HG03103 (cell line): ENCODE measurements around the gene BACH1.

Experiments
- ATAC-seq: cut with Tn5 transposase; IDR thresholded peaks from one replicate; pipeline ENCODE4 v1.9.1; 2021; ENCODE audit warnings: low read depth; ENCODE audit not compliant: unreplicated experiment

BACH1 gene

GRCh38 chr21:29313662-29314408 is 15.1 kb downstream of the BACH1 start:
- ATAC-seq = no peak

- ATAC-seq = no peak
These were observed 16.5 kb downstream of the BACH1 start for GRCh38 chr21:29315131-29315749.

GRCh38 chr21:29316029-29316742 is 17.5 kb downstream of the BACH1 start:
- no peak for ATAC-seq

- no peak for ATAC-seq
These were observed 18.1 kb downstream of the BACH1 start for GRCh38 chr21:29316806-29317205.

GRCh38 chr21:29318354-29318753 is 19.6 kb downstream of the BACH1 start:
- ATAC-seq = no peak

DNA sequence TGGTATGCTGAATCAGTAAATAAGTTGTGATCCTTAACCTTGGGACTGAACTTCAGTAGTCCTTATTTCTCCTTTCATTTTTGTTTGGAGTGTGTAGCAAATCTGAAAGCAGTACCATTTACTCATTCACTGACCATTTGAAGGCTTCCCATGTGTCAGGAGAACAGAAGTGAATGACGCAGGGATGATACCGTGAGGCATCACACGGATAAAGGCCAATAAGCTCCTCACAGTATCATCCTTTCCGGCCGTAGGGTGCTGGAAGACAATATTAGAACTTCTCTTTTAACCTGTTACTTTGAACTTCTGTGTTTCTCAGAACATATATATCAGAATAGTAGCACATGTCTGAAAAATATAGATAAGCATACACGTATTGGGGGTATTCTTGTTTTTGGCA is 21.3 kb downstream of the BACH1 start:
- ATAC-seq = no peak

GRCh38 chr21:29321217-29321616 is 22.5 kb downstream of the BACH1 start:
- ATAC-seq = no peak

- no peak for ATAC-seq
These were observed 23.5 kb downstream of the BACH1 start for GRCh38 chr21:29321932-29322928.

DNA sequence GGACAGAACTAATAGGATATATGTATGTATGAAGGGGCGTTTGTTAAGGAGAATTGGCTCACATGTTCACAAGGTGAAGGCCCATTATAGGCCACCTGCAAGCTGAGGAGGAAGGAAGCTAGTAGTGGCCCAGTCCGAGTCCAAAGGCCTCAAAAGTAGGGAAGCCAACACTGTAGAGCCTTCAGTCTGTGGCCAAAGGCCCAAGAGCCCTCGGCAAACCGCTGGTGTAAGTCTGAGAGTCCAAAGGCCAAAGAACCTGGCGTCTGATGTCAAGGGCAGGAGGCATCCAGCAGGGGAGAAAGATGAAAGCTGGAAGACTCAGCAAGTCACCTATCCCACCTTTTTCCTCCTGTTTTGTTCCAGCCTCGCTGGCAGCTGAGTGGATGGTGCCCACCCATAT is 24.5 kb downstream of the BACH1 start:
- ATAC-seq = no peak

DNA sequence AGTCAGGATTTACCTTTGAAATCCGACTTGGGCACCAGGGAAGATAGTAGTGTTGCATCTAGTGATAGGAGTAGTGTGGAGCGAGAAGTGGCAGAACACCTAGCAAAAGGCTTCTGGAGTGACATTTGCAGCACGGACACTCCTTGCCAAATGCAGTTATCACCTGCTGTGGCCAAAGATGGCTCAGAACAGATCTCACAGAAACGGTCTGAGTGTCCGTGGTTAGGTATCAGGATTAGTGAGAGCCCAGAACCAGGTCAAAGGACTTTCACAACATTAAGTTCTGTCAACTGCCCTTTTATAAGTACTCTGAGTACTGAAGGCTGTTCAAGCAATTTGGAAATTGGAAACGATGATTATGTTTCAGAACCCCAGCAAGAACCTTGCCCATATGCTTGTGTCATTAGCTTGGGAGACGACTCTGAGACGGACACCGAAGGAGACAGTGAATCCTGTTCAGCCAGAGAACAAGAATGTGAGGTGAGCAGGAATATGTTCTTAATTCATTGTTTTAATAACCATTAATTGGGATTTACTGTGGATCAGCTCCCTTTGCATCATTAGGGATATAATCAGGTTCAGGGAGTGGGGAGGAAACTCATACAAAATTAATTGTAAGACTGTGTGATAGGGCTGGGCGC is 28.3 kb downstream of the BACH1 start:
- no peak for ATAC-seq

DNA sequence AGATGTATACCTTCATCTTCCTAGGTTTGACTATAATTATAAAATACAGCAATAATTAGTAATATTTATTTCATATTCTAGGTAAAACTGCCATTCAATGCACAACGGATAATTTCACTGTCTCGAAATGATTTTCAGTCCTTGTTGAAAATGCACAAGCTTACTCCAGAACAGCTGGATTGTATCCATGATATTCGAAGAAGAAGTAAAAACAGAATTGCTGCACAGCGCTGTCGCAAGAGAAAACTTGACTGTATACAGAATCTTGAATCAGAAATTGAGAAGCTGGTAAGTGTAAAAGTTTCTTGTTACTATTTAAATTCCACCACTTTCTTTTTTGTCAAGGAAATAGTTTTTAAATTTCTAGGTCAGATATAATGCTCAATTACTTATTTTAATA is 30.7 kb downstream of the BACH1 start:
- no peak for ATAC-seq

- ATAC-seq = no peak
These were observed 32.1 kb downstream of the BACH1 start for GRCh38 chr21:29330797-29331196.

DNA sequence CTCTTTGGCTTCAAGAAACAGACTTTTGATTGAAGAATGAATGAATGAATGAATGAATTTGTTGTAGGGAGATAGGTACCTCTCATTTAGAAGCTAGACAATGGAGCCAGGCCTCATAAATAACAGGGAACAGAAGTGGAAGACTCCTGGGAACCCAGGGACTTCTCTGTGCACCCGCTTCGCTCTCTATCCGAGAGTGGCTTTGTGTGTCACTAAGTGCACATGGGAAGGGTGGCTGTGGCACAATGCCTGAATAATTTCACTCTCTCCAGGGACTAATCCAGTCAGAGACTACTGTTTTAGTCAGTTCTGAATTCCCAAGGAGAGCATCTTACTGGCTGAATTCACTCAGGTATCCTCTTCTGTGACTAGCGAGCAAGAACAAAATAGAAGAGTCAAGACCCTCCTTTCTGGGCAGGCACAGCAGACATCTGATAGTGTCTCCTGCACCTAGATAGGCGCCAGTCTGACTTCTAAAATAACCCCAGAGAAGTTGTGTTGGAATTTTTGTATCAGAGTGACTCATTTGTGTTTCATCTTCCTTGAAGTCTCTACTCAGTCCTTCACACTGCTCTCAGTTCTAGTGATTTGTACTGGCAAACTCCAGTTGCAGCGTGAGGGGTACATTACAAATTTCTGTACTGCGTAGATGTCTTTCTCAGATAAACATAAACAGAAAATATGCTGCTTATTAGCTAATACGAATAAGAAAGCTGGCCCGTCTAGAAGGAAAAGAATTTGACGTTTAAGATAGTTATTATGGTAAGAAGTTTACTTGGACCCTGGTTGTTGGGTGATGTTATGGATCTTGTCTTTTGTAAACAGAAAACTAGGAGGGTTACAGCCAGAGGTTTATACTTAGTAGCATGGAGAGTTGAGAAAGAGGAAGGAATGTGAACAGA is 34.0 kb downstream of the BACH1 start:
- no peak for ATAC-seq

GRCh38 chr21:29333406-29333805 is 34.7 kb downstream of the BACH1 start:
- no peak for ATAC-seq

DNA sequence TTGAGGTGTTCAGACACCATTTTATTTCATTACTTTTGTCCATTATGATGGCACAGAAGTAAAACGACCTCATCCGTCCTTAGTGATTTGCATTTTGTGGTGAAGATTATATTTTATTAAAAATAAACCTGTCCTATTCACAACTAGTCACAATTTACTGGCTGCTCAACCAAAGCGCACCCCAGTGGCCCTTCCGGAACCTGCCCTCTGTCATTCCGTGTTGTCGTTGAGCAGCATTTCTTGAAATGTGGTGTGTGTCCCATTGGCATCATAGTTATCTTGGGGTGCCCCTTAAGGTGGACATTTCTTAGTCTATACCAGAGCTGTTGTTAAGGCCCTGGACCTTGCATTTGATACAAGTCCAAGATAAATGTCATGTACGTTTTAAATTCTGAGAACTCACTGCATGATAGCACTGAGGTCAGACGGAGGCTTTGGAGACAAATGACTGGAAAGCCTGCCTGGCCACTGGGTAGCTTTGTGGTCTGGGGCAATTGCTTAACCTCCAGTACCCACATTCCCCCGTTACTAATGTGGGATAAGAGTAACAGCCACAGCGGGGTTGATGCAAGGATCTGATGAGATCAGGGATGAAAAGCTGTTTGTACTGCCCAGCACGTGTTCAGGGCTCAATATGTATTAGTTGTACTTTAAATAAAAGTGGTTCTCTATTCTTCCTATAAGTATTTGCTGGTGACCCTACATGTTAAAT is 36.2 kb downstream of the BACH1 start:
- no peak for ATAC-seq

DNA sequence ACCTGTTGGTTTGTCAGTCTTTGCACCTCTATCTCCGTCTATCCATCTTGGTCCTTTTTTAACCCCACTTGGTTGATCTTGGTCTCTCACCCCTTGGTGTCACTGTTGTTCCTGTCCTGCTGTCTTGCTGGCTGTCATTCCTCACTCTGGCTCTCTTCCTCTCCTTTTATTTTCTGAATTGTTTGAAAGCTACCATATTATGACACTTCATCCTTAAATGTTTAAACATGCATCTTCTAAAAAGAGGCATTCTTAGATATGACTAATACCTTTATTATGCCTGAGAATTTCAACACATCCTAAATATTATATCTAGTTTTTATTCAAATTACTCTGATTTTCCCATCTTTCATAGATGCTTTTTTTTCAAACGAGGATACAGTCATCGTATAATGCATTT is 37.0 kb downstream of the BACH1 start:
- no peak for ATAC-seq

DNA sequence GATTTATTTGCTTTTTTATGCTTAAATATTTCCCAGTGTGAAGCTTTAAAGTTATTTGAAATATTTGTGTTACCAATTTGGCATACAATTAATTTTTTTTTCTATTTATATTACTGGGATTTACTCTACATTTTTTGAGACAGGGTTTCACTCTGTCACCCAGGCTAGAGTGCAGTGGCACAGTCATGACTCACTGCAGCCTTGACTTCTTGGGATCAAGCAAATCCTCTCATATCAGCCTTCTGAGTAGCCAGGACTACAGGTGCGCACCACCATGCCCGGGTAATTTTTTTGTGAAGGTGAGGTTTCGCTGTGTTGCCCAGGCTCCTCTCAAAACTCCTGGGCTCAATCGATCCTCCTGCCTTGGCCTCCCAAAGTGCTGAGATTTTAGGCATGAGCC is 39.5 kb downstream of the BACH1 start:
- no peak for ATAC-seq

DNA sequence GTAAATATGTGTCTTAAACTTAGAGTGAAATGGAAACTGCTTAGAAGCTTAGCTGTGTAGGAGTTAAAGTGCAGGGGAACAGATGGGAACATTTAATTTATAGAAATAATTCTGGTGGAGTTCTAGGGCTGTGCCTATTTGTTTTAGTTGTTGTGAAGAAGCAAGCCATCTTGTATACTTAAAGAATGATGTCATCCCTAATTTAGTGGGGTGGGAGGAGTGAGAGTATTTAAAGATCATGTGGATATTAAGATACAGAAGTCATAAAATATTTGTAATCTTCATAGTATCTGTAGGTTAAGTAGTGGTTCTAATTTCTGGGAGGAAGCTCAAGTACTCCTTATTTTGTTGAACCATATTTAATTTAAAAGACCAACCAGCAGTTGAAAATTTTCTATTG is 41.5 kb downstream of the BACH1 start:
- no peak for ATAC-seq
